Activated CD8-positive, alpha-beta memory T cell treated with anti-CD3 and anti-CD28 coated beads, Interleukin-2, amount 50 U/mL, for 1 hour (primary cell): ENCODE results near the gene EOLA2.
"Not testable (repeated sequence)": the region's sequence is repeated elsewhere in the genome, so short reads cannot be mapped to it uniquely, and the experiment has no call there.

Experiments used
- DNase-seq: peaks from one replicate; pipeline ENCODE4 v3.0.0-alpha.2; 2020; ENCODE audit errors: extremely low read depth

EOLA2 gene

GRCh38 chrX:149932970-149933369 is 5.3 kb downstream of the EOLA2 start:
- not testable (repeated sequence) for DNase-seq

- DNase-seq = not testable (repeated sequence)
These were observed 6.1 kb downstream of the EOLA2 start for GRCh38 chrX:149932150-149932549.

GRCh38 chrX:149931355-149931754 is 6.9 kb downstream of the EOLA2 start:
- DNase-seq = not testable (repeated sequence)

GRCh38 chrX:149929400-149929799 is 8.9 kb downstream of the EOLA2 start, which contains the start of gene HSFX4:
TSS of gene HSFX4 (plus strand) at chrX:149929573. CDS start at chrX:149929645, 72 bp downstream.
- not testable (repeated sequence) for DNase-seq

GRCh38 chrX:149928635-149929034 is 9.7 kb downstream of the EOLA2 start:
- DNase-seq = not testable (repeated sequence)

- not testable (repeated sequence) for DNase-seq
These were observed 10.4 kb downstream of the EOLA2 start for GRCh38 chrX:149927964-149928258.

- DNase-seq = not testable (repeated sequence)
These were observed 10.9 kb downstream of the EOLA2 start for GRCh38 chrX:149927245-149927963.

GRCh38 chrX:149924434-149924833 is 13.9 kb downstream of the EOLA2 start:
- DNase-seq = not testable (repeated sequence)

GRCh38 chrX:149923836-149924235 is 14.5 kb downstream of the EOLA2 start:
- DNase-seq = not testable (repeated sequence)

- DNase-seq = no peak
These were observed 21.4 kb downstream of the EOLA2 start for GRCh38 chrX:149916745-149917392.

- DNase-seq = no peak
These were observed 28.1 kb downstream of the EOLA2 start for GRCh38 chrX:149910178-149910695.

GRCh38 chrX:149909324-149910177 is 28.7 kb downstream of the EOLA2 start:
- no peak for DNase-seq

- no peak for DNase-seq
These were observed 29.6 kb downstream of the EOLA2 start for GRCh38 chrX:149908727-149909126.

- no peak for DNase-seq
These were observed 30.0 kb downstream of the EOLA2 start for GRCh38 chrX:149908308-149908707.

- no peak for DNase-seq
These were observed 34.2 kb downstream of the EOLA2 start for GRCh38 chrX:149903889-149904748.

GRCh38 chrX:149898554-149898953 is 39.7 kb downstream of the EOLA2 start:
- DNase-seq = no peak

GRCh38 chrX:149890828-149891227 is 47.5 kb downstream of the EOLA2 start:
- not testable (repeated sequence) for DNase-seq
